ENCODE results near the gene IQSEC2. TPM values are rescaled to one million over a fixed set of nuclear protein-coding genes. Genes with fewer than 3 reads are reported as not detected.
A peak's percentile ranks its signal among the peaks of the same experiment; 100 is the strongest.

IQSEC2 gene
- total and polyA plus RNA-seq, 2 of the 8 experiments (the other 6 are each of a cell fraction or from before 2014, with no cell fraction given): 6.1 to 54.9 TPM

DNA sequence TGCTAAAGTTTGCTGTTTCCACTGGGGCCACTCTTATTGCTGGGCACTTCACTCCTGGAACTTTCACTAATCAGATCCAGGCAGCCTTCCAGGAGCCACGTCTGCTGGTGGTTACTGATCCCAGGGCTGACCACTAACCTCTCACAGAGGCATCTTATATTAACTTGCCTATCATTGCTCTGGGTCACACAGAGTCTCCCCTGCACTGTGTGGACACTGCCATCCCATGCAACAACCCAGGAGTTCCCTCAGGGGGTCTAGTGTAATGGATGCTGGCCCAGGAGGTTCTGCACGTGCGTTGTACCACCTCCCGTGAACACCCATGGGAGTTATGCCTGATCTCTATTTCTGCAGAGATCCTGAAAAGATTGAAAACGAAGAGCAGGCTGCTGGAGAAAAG, 41.8 kb upstream of the IQSEC2 start:
- no peak overlapping the region for H2BK15ac ChIP-seq (ENCODE audit: low read length)
- H3K4ac ChIP-seq (replicated peaks; ENCODE audit: insufficient read length, low read depth, low read length): no peak overlapping the region
- no peak overlapping the region for H4K8ac ChIP-seq (ENCODE audit: extremely low read depth, insufficient read depth, low read length)
- peak overlapping the region; percentile 43 for H2BK120ac ChIP-seq (replicated peaks; ENCODE audit: low read depth, low read length)
- no peaks in the 10 kb centered on the region for H3K36me3 ChIP-seq (ENCODE audit: control insufficient read depth in 2 of 4, insufficient read depth in 4 of 4, low read length in 3 of 4)
- no peak for DNase-seq (ENCODE audit: low read depth in 1 of 2, low spot score in 2 of 2)
- peaks cover 4 to 18% of the 10 kb centered on the region in 2 experiments; a peak in 2 of 4 replicates for H3K79me2 ChIP-seq (ENCODE audit: control insufficient read depth in 1 of 2, insufficient read depth in 2 of 2, low read length in 2 of 2)
- H3K23ac ChIP-seq (ENCODE audit: insufficient read length): no peak overlapping the region
- peaks cover 0 to 15% (median 8%) of the 10 kb centered on the region in 4 experiments; a peak in 6 of 7 replicates for H3K4me1 ChIP-seq (replicated peaks in 1 of 4; ENCODE audit: control insufficient read depth in 3 of 4, insufficient read depth in 4 of 4, low read length in 3 of 4)
- H3K79me1 ChIP-seq (ENCODE audit: low read depth, low read length): no peaks in the 10 kb centered on the region
- no peak overlapping the region for H3K9ac ChIP-seq (replicated peaks in 1 of 4; ENCODE audit: extremely low read depth in 1 of 4, low read depth in 3 of 4, low read length in 3 of 4)
- no peak overlapping the region for H2AK5ac ChIP-seq (ENCODE audit: low read depth, low read length)
- no peak overlapping the region for H2AFZ ChIP-seq (ENCODE audit: low read length)
- FAIRE-seq: no peak
- H3K23me2 ChIP-seq (ENCODE audit: low read depth, low read length): peaks cover 13% of the 10 kb centered on the region; the same call in 1 of the 2 replicates
- CTCF ChIA-PET (ENCODE audit: partially characterized antibody): interaction anchor here (1.2 to 3.1 kb wide), 2 partner anchors 8 to 40 kb away, joined by 4 to 7 read pairs; no protein-coding TSS in a partner anchor
- H2BK20ac ChIP-seq (ENCODE audit: low read length): 0 out of 2 replicates have a peak overlapping the region, but pooled peaks have one; percentile 86
- no peak overlapping the region for H3K14ac ChIP-seq (ENCODE audit: insufficient read length)
- H3K4me2 ChIP-seq (ENCODE audit: insufficient read depth in 1 of 2, low read depth in 2 of 2, low read length in 2 of 2): peak overlapping the region in 1 of 2 experiments; percentile 84; a peak in 1 of 4 replicates
- no peaks in the 10 kb centered on the region for H4K20me1 ChIP-seq (replicated peaks in 1 of 2; ENCODE audit: control insufficient read depth in 1 of 2, insufficient read depth in 2 of 2, low read length in 2 of 2)
- no peak overlapping the region for H2BK12ac ChIP-seq (ENCODE audit: low read depth, low read length)
- no peak overlapping the region for H4K5ac ChIP-seq (ENCODE audit: insufficient read length, low read depth, low read length)
- no peak overlapping the region for H3K18ac ChIP-seq (ENCODE audit: extremely low read depth, low read length)
- no peaks in the 10 kb centered on the region for H3K9me3 ChIP-seq (ENCODE audit: insufficient read depth in 2 of 2, low read depth in 1 of 2, low read length in 1 of 2)
- no peak overlapping the region for H3K56ac ChIP-seq (replicated peaks; ENCODE audit: insufficient read length, low read depth, low read length)
- peak overlapping the region; percentile 83; the same call in 1 of the 2 replicates for H2BK5ac ChIP-seq (ENCODE audit: low read depth, low read length)
- peak overlapping the region; percentile 40 for H4K91ac ChIP-seq (replicated peaks; ENCODE audit: insufficient read length, low read length)
- POLR2A ChIA-PET (ENCODE audit: partially characterized antibody): interaction anchor here (0.6 kb wide), 1 partner anchor 20 kb away, joined by 3 read pairs; no protein-coding TSS in a partner anchor
- WGBS, 2 experiments (ENCODE audit: extremely low coverage in 1 of 2, insufficient coverage in 1 of 2, insufficient read length in 1 of 2, insufficient replicate concordance in 2 of 2, low coverage in 1 of 2, low lambda C conversion rate in 2 of 2, missing lambda C conversion rate in 1 of 2): 79% methylated on average over 5 of the region's 5 CpGs; no CpG with 5 or more reads in 1 of the 2 experiments
- H3K27me3 ChIP-seq (replicated peaks in 1 of 4; ENCODE audit: control insufficient read depth in 3 of 4, extremely low read depth in 1 of 4, insufficient read depth in 3 of 4, low read length in 3 of 4): peaks cover 1 to 29% (median 16%) of the 10 kb centered on the region in 4 experiments; a peak in 6 of 7 replicates
- no peak overlapping the region for H3K27ac ChIP-seq (ENCODE audit: low read depth, low read length)
- H3K4me3 ChIP-seq (ENCODE audit: extremely low read depth in 1 of 4, insufficient read depth in 2 of 4, low read depth in 3 of 4, low read length in 4 of 4): no peak overlapping the region
- TF ChIP-seq, protein P1, sequence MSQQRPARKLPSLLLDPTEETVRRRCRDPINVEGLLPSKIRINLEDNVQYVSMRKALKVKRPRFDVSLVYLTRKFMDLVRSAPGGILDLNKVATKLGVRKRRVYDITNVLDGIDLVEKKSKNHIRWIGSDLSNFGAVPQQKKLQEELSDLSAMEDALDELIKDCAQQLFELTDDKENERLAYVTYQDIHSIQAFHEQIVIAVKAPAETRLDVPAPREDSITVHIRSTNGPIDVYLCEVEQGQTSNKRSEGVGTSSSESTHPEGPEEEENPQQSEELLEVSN (IDR thresholded peaks at IDR 0.05): no peak
- TF ChIP-seq GTF2F1 (IDR thresholded peaks at IDR 0.05; ENCODE audit: borderline replicate concordance, low read depth, low read length) (no peak), SRF (IDR thresholded peaks at IDR 0.05; ENCODE audit: low read depth, low read length) (no peak), TEAD4 (IDR thresholded peaks at IDR 0.05; ENCODE audit: low read depth, low read length) (no peak), KDM5A (IDR thresholded peaks at IDR 0.05; ENCODE audit: low read length) (no peak), MAFK (IDR thresholded peaks at IDR 0.05; ENCODE audit: low read depth, low read length) (no peak)

Measured in H1 (cell line).